OCI-LY3 (cell line): ENCODE data around the gene CCDC9B.

Experiments
- CTCF ChIP-seq: fragments of 200-600, 300-600 bp; sonication (generic); IDR thresholded peaks from 2 replicates; pipeline ENCODE4 v1.5.1; 2014; ENCODE audit warnings: antibody characterized with exemption, low read length, low read depth
- EZH2phosphoT487 ChIP-seq: fragments of 200-600 bp; shearing (Covaris generic); IDR thresholded peaks from 2 replicates; pipeline ENCODE4 v1.6.1; 2018; ENCODE audit warnings: antibody characterized with exemption, mixed run types, low read depth

DNA sequence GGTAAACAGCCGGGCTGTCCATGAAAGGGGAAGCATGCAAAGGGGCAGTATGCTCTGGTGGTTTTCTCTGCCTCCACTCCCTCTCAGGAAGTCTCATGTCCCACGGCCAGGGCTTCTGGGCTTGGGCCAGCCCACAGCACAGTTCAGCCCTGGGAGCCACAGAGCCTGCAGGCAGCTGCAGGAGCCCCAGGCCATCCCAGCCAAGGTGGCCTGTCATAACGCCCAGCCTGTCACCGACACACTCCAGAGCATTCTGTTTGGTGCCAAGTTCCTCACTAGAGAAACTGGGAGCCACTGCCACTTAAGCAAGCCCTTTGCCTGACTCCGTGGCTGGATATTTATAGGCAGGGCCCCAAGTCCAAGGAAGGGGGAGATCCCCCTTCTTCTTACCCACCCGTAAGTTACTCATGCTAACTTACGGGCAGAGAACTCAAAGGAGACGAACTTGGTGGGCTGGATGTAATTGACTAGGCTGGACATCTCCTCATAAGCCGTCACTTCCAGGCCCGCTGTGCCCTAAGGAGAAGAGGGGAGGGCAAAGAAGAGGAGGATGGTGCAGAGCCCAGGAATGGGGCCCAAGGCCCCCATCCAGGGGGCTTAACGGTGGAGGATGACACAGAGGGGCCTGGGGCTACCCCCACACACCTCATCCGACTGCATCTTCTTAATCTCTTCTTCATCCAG, 44.7 kb downstream of the CCDC9B start:
- TF ChIP-seq CTCF (no peak), EZH2phosphoT487 (no peak)
